ENCODE results near the gene ACTA1. TPM values are rescaled to one million over a fixed set of nuclear protein-coding genes. Genes with fewer than 3 reads are reported as not detected.
"Not testable (repeated sequence)": the region's sequence is repeated elsewhere in the genome, so short reads cannot be mapped to it uniquely, and the experiment has no call there.

ACTA1 gene
- polyA plus RNA-seq, 1 donor from 2014 or later: 1.0 TPM

DNA sequence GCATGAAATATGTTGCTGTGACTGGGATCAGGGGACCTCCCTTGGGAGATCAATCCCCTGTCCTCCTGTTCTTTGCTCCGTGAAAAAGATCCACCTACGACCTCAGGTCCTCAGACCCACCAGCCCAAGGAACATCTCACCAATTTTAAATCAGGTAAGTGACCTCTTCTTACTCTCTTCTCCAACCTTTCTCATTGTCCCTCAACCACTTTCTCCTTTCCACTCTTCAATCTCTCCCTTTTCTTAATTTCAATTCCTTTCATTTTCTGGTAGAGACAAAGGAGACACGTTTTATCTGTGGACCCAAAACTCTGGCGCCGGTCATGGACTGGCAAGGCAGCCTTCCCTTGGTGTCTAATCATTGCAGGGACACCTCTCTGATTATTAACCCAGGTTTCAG, 21.1 kb downstream of the ACTA1 start:
- not testable (repeated sequence) for H3K79me2 ChIP-seq (replicated peaks; ENCODE audit: insufficient read depth, low read length); H3K9me3 ChIP-seq (ENCODE audit: low read length); H3K9ac ChIP-seq (ENCODE audit: low read length)

DNA sequence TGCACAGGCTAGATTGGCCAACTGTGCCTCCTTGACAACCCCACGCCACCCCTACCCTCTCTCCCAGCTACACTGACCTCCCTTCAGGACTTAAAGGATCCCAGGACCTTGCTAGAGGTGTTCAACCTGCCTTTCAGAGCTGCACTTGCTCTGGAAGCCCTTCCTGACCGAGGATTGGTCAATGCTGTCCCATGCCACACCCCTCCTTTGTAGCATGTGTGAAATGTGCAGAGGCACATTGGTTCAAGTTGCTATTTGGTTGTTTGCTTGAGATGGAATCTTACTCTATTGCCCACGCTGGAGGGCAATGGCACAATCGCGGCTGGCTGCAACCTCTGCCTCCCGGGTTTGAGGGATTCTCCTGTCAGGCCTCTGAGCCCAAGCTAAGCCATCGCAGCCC, 21.8 kb downstream of the ACTA1 start:
- Histone ChIP-seq H3K9ac (ENCODE audit: low read length) (no peak overlapping the region), H3K79me2 (replicated peaks; ENCODE audit: insufficient read depth, low read length) (no peaks in the 10 kb centered on the region), H3F3A (ENCODE audit: insufficient read depth, low read length, poor library complexity, severe bottlenecking) (no peaks in the 10 kb centered on the region), H3K4me2 (ENCODE audit: low read length) (no peak overlapping the region), H2AFZ (ENCODE audit: low read depth, low read length) (no peak overlapping the region), H3K27ac (ENCODE audit: low read length) (no peak overlapping the region), H3K9me3 (ENCODE audit: low read length) (no peaks in the 10 kb centered on the region), H3K4me3 (ENCODE audit: low read length) (no peak overlapping the region), H3K9me2 (ENCODE audit: insufficient read depth, low read length) (no peaks in the 10 kb centered on the region), H4K20me1 (ENCODE audit: insufficient read depth) (no peaks in the 10 kb centered on the region), H3K36me3 (ENCODE audit: insufficient read depth, low read length) (no peaks in the 10 kb centered on the region), H3K27me3 (ENCODE audit: insufficient read depth, low read depth, low read length) (peaks cover 8% of the 10 kb centered on the region)
- no peak for TF ChIP-seq SMC3 (conservative IDR thresholded peaks at IDR 0.05; ENCODE audit: poor library complexity)
- TF ChIP-seq POLR2AphosphoS5 (IDR thresholded peaks at IDR 0.05): no peak
- TF ChIP-seq TAF1 (IDR thresholded peaks at IDR 0.05; ENCODE audit: low read depth): no peak

More for the DNA sequence above, 21.1 kb downstream of the ACTA1 start:
- H3K4me3 ChIP-seq (ENCODE audit: low read length); H3K27me3 ChIP-seq (ENCODE audit: insufficient read depth, low read depth, low read length); H3K36me3 ChIP-seq (ENCODE audit: insufficient read depth, low read length); H3K9me2 ChIP-seq (ENCODE audit: insufficient read depth, low read length); H3K4me2 ChIP-seq (ENCODE audit: low read length); H4K20me1 ChIP-seq (ENCODE audit: insufficient read depth); H3F3A ChIP-seq (ENCODE audit: insufficient read depth, low read length, poor library complexity, severe bottlenecking); H3K27ac ChIP-seq (ENCODE audit: low read length); H2AFZ ChIP-seq (ENCODE audit: low read depth, low read length): not testable (repeated sequence)

DNA sequence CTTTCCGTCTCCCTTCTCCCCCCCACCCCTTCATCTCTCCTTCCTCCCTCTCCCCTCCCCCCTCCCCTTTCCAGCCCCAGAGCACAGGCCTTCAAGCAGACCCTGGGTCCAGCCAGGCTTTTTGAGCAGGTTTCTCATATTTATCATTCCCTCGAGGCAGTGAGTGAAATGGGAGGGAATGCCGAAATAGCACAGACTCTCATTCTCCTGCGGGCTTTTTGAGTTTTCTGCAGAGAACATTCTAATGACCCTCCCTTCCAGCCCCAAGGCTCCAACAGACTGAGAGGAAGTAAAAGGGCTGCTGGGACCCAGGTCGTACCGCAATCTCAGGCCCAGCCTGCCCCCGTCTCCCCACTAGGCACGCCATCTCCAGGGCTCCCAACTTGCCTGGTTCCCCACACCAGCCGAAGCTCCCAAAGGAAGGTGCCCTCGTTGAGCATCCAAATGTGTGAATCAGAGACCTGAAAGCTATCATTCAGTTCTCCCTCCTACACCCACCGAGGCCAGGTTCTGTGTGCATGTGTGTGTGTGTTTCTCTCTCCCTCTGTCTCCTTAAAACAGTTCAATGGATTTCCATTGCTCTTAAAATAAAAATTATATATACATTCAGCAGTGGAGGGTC, 22.3 kb downstream of the ACTA1 start:
- peak overlapping the region; percentile 87 for H3K27ac ChIP-seq (ENCODE audit: low read length)
- no peaks in the 10 kb centered on the region for H3F3A ChIP-seq (ENCODE audit: insufficient read depth, low read length, poor library complexity, severe bottlenecking)
- H2AFZ ChIP-seq (ENCODE audit: low read depth, low read length): no peak overlapping the region
- H3K9ac ChIP-seq (ENCODE audit: low read length): peak overlapping the region; percentile 63
- no peaks in the 10 kb centered on the region for H3K79me2 ChIP-seq (replicated peaks; ENCODE audit: insufficient read depth, low read length)
- H3K4me3 ChIP-seq (ENCODE audit: low read length): no peak overlapping the region
- no peaks in the 10 kb centered on the region for H4K20me1 ChIP-seq (ENCODE audit: insufficient read depth)
- TF ChIP-seq, protein P1, sequence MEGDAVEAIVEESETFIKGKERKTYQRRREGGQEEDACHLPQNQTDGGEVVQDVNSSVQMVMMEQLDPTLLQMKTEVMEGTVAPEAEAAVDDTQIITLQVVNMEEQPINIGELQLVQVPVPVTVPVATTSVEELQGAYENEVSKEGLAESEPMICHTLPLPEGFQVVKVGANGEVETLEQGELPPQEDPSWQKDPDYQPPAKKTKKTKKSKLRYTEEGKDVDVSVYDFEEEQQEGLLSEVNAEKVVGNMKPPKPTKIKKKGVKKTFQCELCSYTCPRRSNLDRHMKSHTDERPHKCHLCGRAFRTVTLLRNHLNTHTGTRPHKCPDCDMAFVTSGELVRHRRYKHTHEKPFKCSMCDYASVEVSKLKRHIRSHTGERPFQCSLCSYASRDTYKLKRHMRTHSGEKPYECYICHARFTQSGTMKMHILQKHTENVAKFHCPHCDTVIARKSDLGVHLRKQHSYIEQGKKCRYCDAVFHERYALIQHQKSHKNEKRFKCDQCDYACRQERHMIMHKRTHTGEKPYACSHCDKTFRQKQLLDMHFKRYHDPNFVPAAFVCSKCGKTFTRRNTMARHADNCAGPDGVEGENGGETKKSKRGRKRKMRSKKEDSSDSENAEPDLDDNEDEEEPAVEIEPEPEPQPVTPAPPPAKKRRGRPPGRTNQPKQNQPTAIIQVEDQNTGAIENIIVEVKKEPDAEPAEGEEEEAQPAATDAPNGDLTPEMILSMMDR (IDR thresholded peaks at IDR 0.05; ENCODE audit: poor library complexity, severe bottlenecking): no peak
- TF ChIP-seq EP300 (conservative IDR thresholded peaks at IDR 0.05; ENCODE audit: poor library complexity, severe bottlenecking) (no peak), POLR2AphosphoS5 (IDR thresholded peaks at IDR 0.05) (no peak), MXI1 (conservative IDR thresholded peaks at IDR 0.05; ENCODE audit: poor library complexity, severe bottlenecking) (no peak), TAF1 (IDR thresholded peaks at IDR 0.05; ENCODE audit: low read depth) (no peak), EZH2 (IDR thresholded peaks at IDR 0.05; ENCODE audit: borderline replicate concordance, insufficient read depth, low read length, poor library complexity, severe bottlenecking) (no peak), SMC3 (conservative IDR thresholded peaks at IDR 0.05; ENCODE audit: poor library complexity) (no peak), RAD21 (conservative IDR thresholded peaks at IDR 0.05) (no peak)
- TF ChIP-seq, protein P2, sequence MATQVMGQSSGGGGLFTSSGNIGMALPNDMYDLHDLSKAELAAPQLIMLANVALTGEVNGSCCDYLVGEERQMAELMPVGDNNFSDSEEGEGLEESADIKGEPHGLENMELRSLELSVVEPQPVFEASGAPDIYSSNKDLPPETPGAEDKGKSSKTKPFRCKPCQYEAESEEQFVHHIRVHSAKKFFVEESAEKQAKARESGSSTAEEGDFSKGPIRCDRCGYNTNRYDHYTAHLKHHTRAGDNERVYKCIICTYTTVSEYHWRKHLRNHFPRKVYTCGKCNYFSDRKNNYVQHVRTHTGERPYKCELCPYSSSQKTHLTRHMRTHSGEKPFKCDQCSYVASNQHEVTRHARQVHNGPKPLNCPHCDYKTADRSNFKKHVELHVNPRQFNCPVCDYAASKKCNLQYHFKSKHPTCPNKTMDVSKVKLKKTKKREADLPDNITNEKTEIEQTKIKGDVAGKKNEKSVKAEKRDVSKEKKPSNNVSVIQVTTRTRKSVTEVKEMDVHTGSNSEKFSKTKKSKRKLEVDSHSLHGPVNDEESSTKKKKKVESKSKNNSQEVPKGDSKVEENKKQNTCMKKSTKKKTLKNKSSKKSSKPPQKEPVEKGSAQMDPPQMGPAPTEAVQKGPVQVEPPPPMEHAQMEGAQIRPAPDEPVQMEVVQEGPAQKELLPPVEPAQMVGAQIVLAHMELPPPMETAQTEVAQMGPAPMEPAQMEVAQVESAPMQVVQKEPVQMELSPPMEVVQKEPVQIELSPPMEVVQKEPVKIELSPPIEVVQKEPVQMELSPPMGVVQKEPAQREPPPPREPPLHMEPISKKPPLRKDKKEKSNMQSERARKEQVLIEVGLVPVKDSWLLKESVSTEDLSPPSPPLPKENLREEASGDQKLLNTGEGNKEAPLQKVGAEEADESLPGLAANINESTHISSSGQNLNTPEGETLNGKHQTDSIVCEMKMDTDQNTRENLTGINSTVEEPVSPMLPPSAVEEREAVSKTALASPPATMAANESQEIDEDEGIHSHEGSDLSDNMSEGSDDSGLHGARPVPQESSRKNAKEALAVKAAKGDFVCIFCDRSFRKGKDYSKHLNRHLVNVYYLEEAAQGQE (IDR thresholded peaks at IDR 0.05; ENCODE audit: borderline replicate concordance): no peak
- peaks cover 12% of the 10 kb centered on the region for H3K27me3 ChIP-seq (ENCODE audit: insufficient read depth, low read depth, low read length)
- no peak overlapping the region for H3K4me2 ChIP-seq (ENCODE audit: low read length)
- H3K9me3 ChIP-seq (ENCODE audit: low read length): no peaks in the 10 kb centered on the region
- H3K9me2 ChIP-seq (ENCODE audit: insufficient read depth, low read length): no peaks in the 10 kb centered on the region
- no peaks in the 10 kb centered on the region for H3K36me3 ChIP-seq (ENCODE audit: insufficient read depth, low read length)

All from neural cell (in vitro differentiated cells).